ENCODE results near the gene NUP205.

NUP205 gene

GRCh38 chr7:135558881-135559280 lies 1.2 kb downstream of the NUP205 start:
- Histone ChIP-seq H3K4me1 (ENCODE audit: insufficient read depth, low read length) (peaks cover 22% of the 10 kb centered on the region), H4K20me1 (ENCODE audit: insufficient read depth, low read length) (peaks cover 32% of the 10 kb centered on the region; the same call in 1 of the 2 replicates), H3K9ac (ENCODE audit: low read depth, low read length) (peak overlapping the region; percentile 88), H3K36me3 (ENCODE audit: insufficient read depth, low read length) (peaks cover 11% of the 10 kb centered on the region), H3K4me2 (ENCODE audit: insufficient read depth, low read length) (peak overlapping the region; percentile 93), H2AFZ (ENCODE audit: low read depth, low read length) (peak overlapping the region; percentile 90; the same call in 1 of the 2 replicates), H3K9me3 (ENCODE audit: insufficient read depth, low read length, severe bottlenecking) (no peaks in the 10 kb centered on the region), H3K27ac (ENCODE audit: low read length) (peak overlapping the region; percentile 98), H3K79me2 (ENCODE audit: insufficient read depth, low read length) (peaks cover 61% of the 10 kb centered on the region), H3K27me3 (ENCODE audit: insufficient read depth, low read length, poor library complexity) (no peaks in the 10 kb centered on the region), H3K4me3 (ENCODE audit: low read depth in 1 of 2, low read length in 2 of 2) (peak overlapping the region; percentile 76 to 78)
- TF ChIP-seq EZH2 (IDR thresholded peaks at IDR 0.05; ENCODE audit: borderline replicate concordance, low read depth, low read length, severe bottlenecking): no peak
- no peak for TF ChIP-seq CTCF (IDR thresholded peaks at IDR 0.05; ENCODE audit: borderline replicate concordance, extremely low read depth, low read length, poor library complexity, severe bottlenecking)
- ATAC-seq (ENCODE audit: insufficient read depth, low read depth): no peak
- no peak for DNase-seq

- ATAC-seq (ENCODE audit: insufficient read depth, low read depth): no peak
- peaks cover 44% of the 10 kb centered on the region; the same call in 1 of the 2 replicates for H4K20me1 ChIP-seq (ENCODE audit: insufficient read depth, low read length)
Measured at GRCh38 chr7:135560631-135561030, 2.9 kb downstream of the NUP205 start.

GRCh38 chr7:135562720-135563119 lies 5.0 kb downstream of the NUP205 start:
- TF ChIP-seq CTCF (IDR thresholded peaks at IDR 0.05; ENCODE audit: borderline replicate concordance, extremely low read depth, low read length, poor library complexity, severe bottlenecking): no peak
- TF ChIP-seq EZH2 (IDR thresholded peaks at IDR 0.05; ENCODE audit: borderline replicate concordance, low read depth, low read length, severe bottlenecking): no peak
- H2AFZ ChIP-seq (ENCODE audit: low read depth, low read length): no peak overlapping the region
- peaks cover 24% of the 10 kb centered on the region for H3K36me3 ChIP-seq (ENCODE audit: insufficient read depth, low read length)
- DNase-seq (no peak), ATAC-seq (ENCODE audit: insufficient read depth, low read depth) (no peak)
- H3K9ac ChIP-seq (ENCODE audit: low read depth, low read length): no peak overlapping the region
- no peak overlapping the region for H3K4me2 ChIP-seq (ENCODE audit: insufficient read depth, low read length)
- no peak overlapping the region for H3K27ac ChIP-seq (ENCODE audit: low read length)
- H3K79me2 ChIP-seq (ENCODE audit: insufficient read depth, low read length): peaks cover 99% of the 10 kb centered on the region
- no peaks in the 10 kb centered on the region for H3K27me3 ChIP-seq (ENCODE audit: insufficient read depth, low read length, poor library complexity)
- peaks cover 57% of the 10 kb centered on the region; the same call in 1 of the 2 replicates for H4K20me1 ChIP-seq (ENCODE audit: insufficient read depth, low read length)
- H3K9me3 ChIP-seq (ENCODE audit: insufficient read depth, low read length, severe bottlenecking): no peaks in the 10 kb centered on the region
- no peak overlapping the region for H3K4me3 ChIP-seq (ENCODE audit: low read depth in 1 of 2, low read length in 2 of 2)
- peaks cover 17% of the 10 kb centered on the region for H3K4me1 ChIP-seq (ENCODE audit: insufficient read depth, low read length)

More at GRCh38 chr7:135560631-135561030, 2.9 kb downstream of the NUP205 start:
- no peak overlapping the region for H3K4me3 ChIP-seq (ENCODE audit: low read depth in 1 of 2, low read length in 2 of 2)
- H3K9ac ChIP-seq (ENCODE audit: low read depth, low read length): no peak overlapping the region
- no peak overlapping the region for H3K27ac ChIP-seq (ENCODE audit: low read length)
- H3K27me3 ChIP-seq (ENCODE audit: insufficient read depth, low read length, poor library complexity): no peaks in the 10 kb centered on the region
- no peak for DNase-seq
- no peaks in the 10 kb centered on the region for H3K9me3 ChIP-seq (ENCODE audit: insufficient read depth, low read length, severe bottlenecking)
- H3K4me2 ChIP-seq (ENCODE audit: insufficient read depth, low read length): peak overlapping the region; percentile 34; the same call in 1 of the 2 replicates
- peaks cover 22% of the 10 kb centered on the region for H3K4me1 ChIP-seq (ENCODE audit: insufficient read depth, low read length)
- no peak for TF ChIP-seq EZH2 (IDR thresholded peaks at IDR 0.05; ENCODE audit: borderline replicate concordance, low read depth, low read length, severe bottlenecking)
- H2AFZ ChIP-seq (ENCODE audit: low read depth, low read length): no peak overlapping the region
- H3K79me2 ChIP-seq (ENCODE audit: insufficient read depth, low read length): peaks cover 78% of the 10 kb centered on the region
- H3K36me3 ChIP-seq (ENCODE audit: insufficient read depth, low read length): peaks cover 14% of the 10 kb centered on the region

- no peak overlapping the region for H3K4me3 ChIP-seq (ENCODE audit: low read depth in 1 of 2, low read length in 2 of 2)
- ATAC-seq (ENCODE audit: insufficient read depth, low read depth) (no peak), DNase-seq (no peak)
- no peaks in the 10 kb centered on the region for H3K27me3 ChIP-seq (ENCODE audit: insufficient read depth, low read length, poor library complexity)
- H3K9me3 ChIP-seq (ENCODE audit: insufficient read depth, low read length, severe bottlenecking): no peaks in the 10 kb centered on the region
- TF ChIP-seq EZH2 (IDR thresholded peaks at IDR 0.05; ENCODE audit: borderline replicate concordance, low read depth, low read length, severe bottlenecking): no peak
- TF ChIP-seq CTCF (IDR thresholded peaks at IDR 0.05; ENCODE audit: borderline replicate concordance, extremely low read depth, low read length, poor library complexity, severe bottlenecking): no peak
- H4K20me1 ChIP-seq (ENCODE audit: insufficient read depth, low read length): peaks cover 21% of the 10 kb centered on the region; the same call in 1 of the 2 replicates
- peaks cover 63% of the 10 kb centered on the region for H3K36me3 ChIP-seq (ENCODE audit: insufficient read depth, low read length)
- H3K4me1 ChIP-seq (ENCODE audit: insufficient read depth, low read length): no peaks in the 10 kb centered on the region
- H3K27ac ChIP-seq (ENCODE audit: low read length): no peak overlapping the region
- H2AFZ ChIP-seq (ENCODE audit: low read depth, low read length): no peak overlapping the region
- peaks cover 56% of the 10 kb centered on the region for H3K79me2 ChIP-seq (ENCODE audit: insufficient read depth, low read length)
- no peak overlapping the region for H3K4me2 ChIP-seq (ENCODE audit: insufficient read depth, low read length)
- no peak overlapping the region for H3K9ac ChIP-seq (ENCODE audit: low read depth, low read length)
Measured at GRCh38 chr7:135571834-135572233, 14.1 kb downstream of the NUP205 start.

All from DND-41 (cell line).